ENCODE results near the gene RXFP1. TPM values are rescaled to one million over a fixed set of nuclear protein-coding genes. Genes with fewer than 3 reads are reported as not detected.

The RXFP1 gene
- total RNA-seq, 4 donors from 2014 or later, result 0.19 TPM; not detected in 3

GRCh38 chr4:158527516-158527915 is 5.8 kb downstream of the RXFP1 start:
- H3K4me3 ChIP-seq, result no peak overlapping the region
- H3K27me3 ChIP-seq, result no peaks in the 10 kb centered on the region
- WGBS, result 90% methylated on average over 1 of the region's 1 CpG
- H3K9me3 ChIP-seq, result no peaks in the 10 kb centered on the region
- no peak overlapping the region for H3K27ac ChIP-seq
- no peak for DNase-seq (ENCODE audit: low spot score in 2 of 2)
- TF ChIP-seq CTCF (IDR thresholded peaks at IDR 0.05) (no peak), POLR2A (IDR thresholded peaks at IDR 0.05) (no peak), EP300 (IDR thresholded peaks at IDR 0.05) (no peak), POLR2AphosphoS5 (IDR thresholded peaks at IDR 0.05) (no peak)
- H3K36me3 ChIP-seq, result no peaks in the 10 kb centered on the region
- H3K4me1 ChIP-seq, result no peaks in the 10 kb centered on the region

- H3K9me3 ChIP-seq, result no peaks in the 10 kb centered on the region
- WGBS, result 74% methylated on average over 1 of the region's 1 CpG
- no peak for TF ChIP-seq CTCF (IDR thresholded peaks at IDR 0.05)
These were observed 7.8 kb downstream of the RXFP1 start for GRCh38 chr4:158529505-158529904.

GRCh38 chr4:158530381-158530780 is 8.7 kb downstream of the RXFP1 start:
- Histone ChIP-seq H3K27me3 (no peaks in the 10 kb centered on the region), H3K36me3 (no peaks in the 10 kb centered on the region), H3K27ac (no peak overlapping the region), H3K9me3 (no peaks in the 10 kb centered on the region), H3K4me1 (no peaks in the 10 kb centered on the region), H3K4me3 (no peak overlapping the region)
- no peak for DNase-seq (ENCODE audit: low spot score in 2 of 2)
- WGBS, result 59% methylated on average over 2 of the region's 2 CpGs
- TF ChIP-seq CTCF (IDR thresholded peaks at IDR 0.05) (no peak), EP300 (IDR thresholded peaks at IDR 0.05) (no peak)

More at GRCh38 chr4:158529505-158529904, 7.8 kb downstream of the RXFP1 start:
- DNase-seq (ENCODE audit: low spot score in 2 of 2), result no peak
- H3K36me3 ChIP-seq, result no peaks in the 10 kb centered on the region
- H3K27me3 ChIP-seq, result no peaks in the 10 kb centered on the region
- no peak overlapping the region for H3K4me3 ChIP-seq
- H3K4me1 ChIP-seq, result no peaks in the 10 kb centered on the region
- no peak overlapping the region for H3K27ac ChIP-seq

GRCh38 chr4:158530898-158531297 is 9.2 kb downstream of the RXFP1 start:
- no peaks in the 10 kb centered on the region for H3K4me1 ChIP-seq
- H3K4me3 ChIP-seq, result no peak overlapping the region
- WGBS, result 74% methylated on average over 6 of the region's 6 CpGs
- H3K36me3 ChIP-seq, result no peaks in the 10 kb centered on the region
- no peaks in the 10 kb centered on the region for H3K9me3 ChIP-seq
- no peak for TF ChIP-seq POLR2A (IDR thresholded peaks at IDR 0.05)
- TF ChIP-seq POLR2AphosphoS5 (IDR thresholded peaks at IDR 0.05), result no peak
- TF ChIP-seq CTCF (IDR thresholded peaks at IDR 0.05), result no peak
- no peak for TF ChIP-seq EP300 (IDR thresholded peaks at IDR 0.05)
- H3K27me3 ChIP-seq, result no peaks in the 10 kb centered on the region
- no peak overlapping the region for H3K27ac ChIP-seq
- no peak for DNase-seq (ENCODE audit: low spot score in 2 of 2)

- H3K4me3 ChIP-seq, result no peak overlapping the region
- no peaks in the 10 kb centered on the region for H3K4me1 ChIP-seq
- WGBS, result 69% methylated on average over 6 of the region's 6 CpGs
- H3K36me3 ChIP-seq, result no peaks in the 10 kb centered on the region
- no peak for DNase-seq (ENCODE audit: low spot score in 2 of 2)
- no peak overlapping the region for H3K27ac ChIP-seq
- TF ChIP-seq CTCF (IDR thresholded peaks at IDR 0.05), result no peak
- no peak for TF ChIP-seq POLR2A (IDR thresholded peaks at IDR 0.05)
- TF ChIP-seq POLR2AphosphoS5 (IDR thresholded peaks at IDR 0.05), result no peak
- no peak for TF ChIP-seq EP300 (IDR thresholded peaks at IDR 0.05)
- no peaks in the 10 kb centered on the region for H3K27me3 ChIP-seq
- no peaks in the 10 kb centered on the region for H3K9me3 ChIP-seq
These were observed 11.0 kb downstream of the RXFP1 start for GRCh38 chr4:158532556-158533231.

All from suprapubic skin (tissue), 4 donors.